ENCODE results near the gene SMAD3.

Gene SMAD3

DNA sequence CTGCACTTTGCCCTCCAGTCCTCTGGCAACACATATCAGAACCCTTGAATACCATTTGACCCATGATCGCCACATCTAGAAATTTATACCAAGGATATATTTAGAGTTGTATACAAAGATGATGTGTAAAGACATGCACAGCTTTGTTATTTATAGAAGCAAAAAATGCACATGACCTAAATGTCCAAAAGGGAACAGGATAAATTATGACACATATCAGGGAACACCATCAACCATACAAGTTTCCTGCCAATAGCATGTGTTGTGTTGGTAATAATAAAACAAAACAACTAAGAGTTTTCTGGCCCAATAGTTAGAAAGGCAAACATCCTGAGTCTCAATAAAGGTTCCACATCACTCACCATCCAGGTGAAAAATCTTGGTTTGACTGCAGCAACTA, 137.6 kb downstream of the SMAD3 start:
- DNase-seq: no peak

DNA sequence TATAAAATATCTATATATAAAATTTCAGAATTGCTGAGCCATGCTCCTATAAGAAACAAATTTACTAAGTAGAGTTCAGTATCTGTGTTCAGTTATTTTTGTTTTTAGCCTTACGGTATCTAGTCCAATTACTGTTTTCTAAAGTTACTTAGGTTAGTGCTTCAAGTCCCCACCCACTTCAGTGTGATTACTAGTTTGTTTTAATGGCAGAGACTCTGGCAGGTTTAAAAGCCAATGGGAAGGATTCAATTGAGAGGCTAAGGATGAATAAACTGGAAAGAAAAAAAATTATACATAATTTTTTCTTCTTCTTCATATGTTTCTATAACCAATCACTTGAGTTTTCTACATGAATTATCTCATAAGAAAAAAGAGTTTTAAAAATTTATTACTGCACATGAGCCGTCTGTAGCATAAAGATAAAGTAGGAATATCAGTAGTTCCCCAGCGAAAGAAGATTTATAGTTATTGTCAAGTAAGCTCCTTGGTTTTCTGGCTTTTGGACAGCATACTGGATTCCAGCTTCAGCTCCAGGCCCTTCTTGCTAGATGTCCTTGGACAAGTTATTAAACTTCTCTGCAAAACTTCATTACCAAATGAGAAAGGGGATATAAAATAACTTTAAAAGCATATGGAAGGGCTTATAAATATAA, 142.3 kb downstream of the SMAD3 start:
- DNase-seq: no peak

DNA sequence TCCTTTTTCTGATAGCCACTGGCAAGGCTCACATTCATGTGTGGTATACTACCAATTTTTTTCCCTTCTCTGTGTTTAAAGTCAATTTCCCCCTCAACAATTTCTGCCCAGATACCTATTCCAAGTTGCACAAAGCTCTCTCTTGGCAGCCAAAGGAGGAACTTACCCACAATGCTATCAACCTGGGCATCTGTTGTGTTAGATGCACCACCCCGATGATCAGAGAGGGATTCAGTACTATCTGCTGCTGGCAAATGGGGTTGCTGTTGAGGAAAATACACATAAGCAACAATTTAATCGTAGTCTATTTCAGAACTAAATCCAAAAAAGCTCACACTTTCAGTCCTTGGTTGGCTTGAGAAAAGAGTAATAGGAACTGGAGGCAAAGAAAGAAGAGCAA, 143.0 kb downstream of the SMAD3 start:
- no peak for DNase-seq

GRCh38 chr15:67210555-67211168, 145.3 kb downstream of the SMAD3 start:
- DNase-seq: no peak

DNA sequence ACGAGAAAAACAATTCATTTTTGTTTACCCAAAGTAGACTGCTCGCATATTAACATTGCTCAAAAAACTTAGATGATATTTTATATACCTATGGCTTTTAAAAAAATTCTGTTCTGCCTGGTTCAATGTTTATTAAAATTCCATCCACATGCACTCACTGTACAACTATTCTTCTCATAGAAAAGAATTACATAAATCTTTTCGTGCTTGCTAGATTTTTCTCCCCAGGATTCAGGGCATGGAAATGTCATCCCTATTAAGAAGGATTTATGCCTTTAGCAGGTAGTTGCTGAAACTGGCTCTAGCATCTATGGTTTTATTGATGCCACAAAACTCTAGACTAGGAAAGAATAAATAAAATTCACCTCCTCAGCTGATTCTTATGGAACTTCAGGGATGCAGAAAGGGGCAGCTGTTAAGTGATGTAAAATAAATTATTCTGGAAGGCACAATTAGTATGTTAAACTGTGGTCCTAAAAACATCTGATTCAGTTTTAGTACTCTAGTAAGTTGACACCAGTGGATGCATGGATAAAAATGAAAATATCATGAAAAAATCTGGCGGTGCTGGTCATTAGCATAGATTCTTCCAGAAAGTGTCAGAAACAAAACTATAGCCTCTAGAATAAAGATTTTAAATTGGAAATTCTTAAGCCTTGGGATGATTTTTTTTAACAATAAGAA, 147.4 kb downstream of the SMAD3 start:
- no peak for DNase-seq

DNA sequence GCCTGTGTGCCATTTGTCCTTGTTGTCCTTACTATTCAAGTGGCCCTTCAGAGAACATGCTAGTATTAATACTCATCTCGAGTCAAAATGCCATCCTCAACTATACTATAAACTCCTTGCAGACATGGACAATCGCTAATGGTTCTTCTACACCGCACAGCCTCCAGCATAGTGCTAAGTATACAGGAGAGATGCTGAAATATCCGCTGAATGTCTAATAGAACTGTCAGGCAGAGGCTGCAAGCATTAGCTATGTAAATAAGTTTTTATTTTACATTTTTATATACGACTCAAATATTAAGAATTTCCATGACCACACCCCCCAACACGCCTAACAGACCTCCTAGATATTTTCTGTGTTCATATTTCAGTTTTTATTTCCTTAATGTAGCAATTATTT, 149.7 kb downstream of the SMAD3 start:
- no peak for DNase-seq

- no peak for DNase-seq
Measured at GRCh38 chr15:67216859-67217258, 151.5 kb downstream of the SMAD3 start.

DNA sequence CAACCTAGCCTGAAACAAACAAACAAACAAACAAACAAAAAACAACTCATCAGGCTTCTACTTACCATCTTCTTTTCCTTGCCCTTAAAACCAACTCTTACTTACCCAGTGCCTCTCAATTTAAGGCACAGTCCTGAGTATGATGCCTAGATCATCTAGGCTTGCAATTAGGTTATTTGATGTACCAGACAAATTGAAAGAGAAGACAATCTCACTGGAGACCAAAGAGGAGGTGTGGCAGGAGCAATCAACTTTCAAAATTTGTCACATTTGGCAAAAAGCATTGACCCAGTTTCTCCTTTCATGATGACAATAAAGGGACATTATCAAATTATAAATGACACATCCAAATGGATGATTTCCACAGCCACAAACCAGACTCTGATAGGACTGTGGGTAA, 153.0 kb downstream of the SMAD3 start:
- DNase-seq: no peak

DNA sequence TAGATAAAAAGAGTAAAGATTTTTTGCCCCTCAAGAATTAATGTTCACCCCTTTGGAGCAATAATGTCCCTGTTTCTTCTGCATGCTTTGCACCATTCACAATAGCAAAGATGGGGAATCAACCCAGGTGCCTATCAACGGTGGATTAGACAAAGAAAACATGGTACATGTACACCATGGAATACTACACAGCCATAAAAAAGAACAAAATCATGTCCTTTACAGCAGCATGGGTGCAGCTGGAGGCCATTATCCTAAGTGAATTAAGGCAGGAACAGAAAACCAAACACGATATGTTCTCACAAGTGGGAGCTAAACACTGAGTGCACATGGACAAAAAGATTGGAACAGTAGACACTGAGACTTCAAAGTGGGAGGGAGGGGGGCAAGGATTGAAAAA, 153.9 kb downstream of the SMAD3 start:
- DNase-seq: no peak

- no peak for DNase-seq
Measured at GRCh38 chr15:67224889-67225288, 159.5 kb downstream of the SMAD3 start.

GRCh38 chr15:67225336-67225735, 159.9 kb downstream of the SMAD3 start:
- no peak for DNase-seq

DNA sequence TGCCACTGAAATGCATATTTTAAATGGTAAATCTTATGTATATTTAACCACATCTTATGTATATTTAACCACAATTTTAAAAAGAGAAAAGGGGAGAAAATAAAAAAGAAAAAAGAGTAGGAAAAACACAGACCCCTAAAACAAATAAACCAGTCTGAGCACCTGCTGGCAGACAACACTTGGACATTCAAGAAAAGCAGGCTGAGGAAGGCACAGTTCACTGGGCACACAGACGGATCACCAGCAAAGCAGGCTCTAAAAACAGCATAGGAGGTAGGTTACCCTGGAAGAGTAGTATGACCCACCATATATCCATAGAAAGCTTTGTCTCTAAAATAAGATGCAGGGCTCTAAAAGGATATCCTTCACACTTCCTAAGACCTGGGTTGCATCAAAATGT, 162.0 kb downstream of the SMAD3 start:
- no peak for DNase-seq

DNA sequence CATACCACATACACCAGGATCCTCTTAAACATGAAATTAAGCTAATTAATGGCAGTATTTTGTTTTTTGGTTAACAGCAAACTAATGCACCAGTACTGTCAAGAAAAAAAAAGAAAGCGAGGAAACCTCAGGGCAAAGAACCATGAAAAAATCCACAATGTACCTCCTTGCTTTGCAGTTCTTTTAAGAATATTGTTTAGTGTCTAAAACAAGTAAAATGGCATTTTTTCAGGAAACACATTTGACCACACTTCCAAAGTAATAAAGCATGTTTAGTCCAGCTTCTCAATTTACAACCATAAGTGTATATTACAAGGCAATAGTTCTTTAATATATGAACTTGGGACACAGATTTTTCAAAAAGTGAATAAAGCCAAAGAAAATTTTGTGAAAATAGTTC, 162.4 kb downstream of the SMAD3 start:
- DNase-seq: no peak

DNA sequence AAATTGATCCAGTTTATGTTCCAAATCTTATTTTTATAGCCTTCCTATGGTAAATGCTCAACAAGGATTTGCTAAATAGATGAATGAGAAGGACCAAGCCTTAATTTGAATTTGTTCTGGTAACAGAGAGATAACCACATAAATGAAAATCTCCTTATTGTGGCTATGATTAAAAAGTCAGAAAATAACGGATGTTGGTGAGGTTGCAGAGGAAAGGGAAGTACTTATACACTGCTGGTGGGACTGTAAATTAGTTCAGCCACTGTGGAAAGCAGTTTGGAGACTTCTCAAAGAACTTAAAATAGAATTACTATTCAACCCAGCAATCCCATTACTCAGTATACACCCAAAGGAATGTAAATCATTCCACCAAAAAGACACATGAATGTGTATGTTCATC, 162.9 kb downstream of the SMAD3 start:
- no peak for DNase-seq

GRCh38 chr15:67230504-67230903, 165.1 kb downstream of the SMAD3 start:
- DNase-seq: no peak

GRCh38 chr15:67232591-67232990, 167.2 kb downstream of the SMAD3 start:
- DNase-seq: no peak

- peak; percentile 28 for DNase-seq
Measured at GRCh38 chr15:67240235-67241131, 175.1 kb downstream of the SMAD3 start.

GRCh38 chr15:67241132-67241855, 175.9 kb downstream of the SMAD3 start:
- no peak for DNase-seq

- DNase-seq: peak; percentile 38
Measured at GRCh38 chr15:67242708-67243111, 177.3 kb downstream of the SMAD3 start.

All from inflammatory macrophage treated with lipopolysaccharide for 4 hours (primary cell).